ENCODE data around the gene IPMK.

GRCh38 chr10:58264780-58265179, 2.9 kb downstream of the IPMK start:
- TF ChIP-seq CTCF (IDR thresholded peaks at IDR 0.05) (no peak), POLR2A (IDR thresholded peaks at IDR 0.05) (no peak)
